Activated CD8-positive, alpha-beta memory T cell treated with anti-CD3 and anti-CD28 coated beads, Interleukin-2, amount 50 U/mL, for 24 hours (primary cell): ENCODE results near the gene ACTN2.

ENCODE experiments used
- DNase-seq: peaks from one replicate; pipeline ENCODE4 v3.0.0-alpha.2; 2020; ENCODE audit errors: extremely low read depth

ACTN2 gene

GRCh38 chr1:236742421-236743160, 56.3 kb downstream of the ACTN2 start:
- DNase-seq, result no peak

GRCh38 chr1:236744533-236744932, 58.2 kb downstream of the ACTN2 start:
- no peak for DNase-seq

- DNase-seq, result no peak
Measured at GRCh38 chr1:236746785-236747184, 60.5 kb downstream of the ACTN2 start.

- no peak for DNase-seq
Measured at GRCh38 chr1:236747311-236747985, 61.1 kb downstream of the ACTN2 start.

- no peak for DNase-seq
Measured at GRCh38 chr1:236748268-236748870, 62.1 kb downstream of the ACTN2 start.

- no peak for DNase-seq
Measured at GRCh38 chr1:236750928-236751327, 64.6 kb downstream of the ACTN2 start.

GRCh38 chr1:236751385-236751784, 65.1 kb downstream of the ACTN2 start:
- DNase-seq, result no peak

- no peak for DNase-seq
Measured at GRCh38 chr1:236751935-236752334, 65.6 kb downstream of the ACTN2 start.

- DNase-seq, result no peak
Measured at GRCh38 chr1:236753516-236753915, 67.2 kb downstream of the ACTN2 start.

- no peak for DNase-seq
Measured at GRCh38 chr1:236753964-236754363, 67.7 kb downstream of the ACTN2 start.

GRCh38 chr1:236754525-236755210, 68.4 kb downstream of the ACTN2 start:
- no peak for DNase-seq

GRCh38 chr1:236757640-236758039, 71.3 kb downstream of the ACTN2 start:
- no peak for DNase-seq

- no peak for DNase-seq
Measured at GRCh38 chr1:236759252-236759859, 73.1 kb downstream of the ACTN2 start.

- DNase-seq, result no peak
Measured at GRCh38 chr1:236760480-236760879, 74.2 kb downstream of the ACTN2 start.

- DNase-seq, result no peak
Measured at GRCh38 chr1:236760986-236761385, 74.7 kb downstream of the ACTN2 start.

GRCh38 chr1:236761397-236762132, 75.3 kb downstream of the ACTN2 start:
- DNase-seq, result no peak

- no peak for DNase-seq
Measured at GRCh38 chr1:236762410-236762809, 76.1 kb downstream of the ACTN2 start.

- no peak for DNase-seq
Measured at GRCh38 chr1:236765831-236766230, 79.5 kb downstream of the ACTN2 start.

- no peak for DNase-seq
Measured at GRCh38 chr1:236766506-236766905, 80.2 kb downstream of the ACTN2 start.

GRCh38 chr1:236767276-236767675, 81.0 kb downstream of the ACTN2 start:
- DNase-seq, result no peak

GRCh38 chr1:236768601-236769000, 82.3 kb downstream of the ACTN2 start:
- no peak for DNase-seq
